WTC11 (cell line): ENCODE results near the gene PNPT1. TPM values are rescaled to one million over a fixed set of nuclear protein-coding genes. Genes with fewer than 3 reads are reported as not detected.

Source experiments
- ATAC-seq: fragments of 200-7000 bp; cut with Tn5 transposase; 2 replicates; pipeline ENCODE4 v1.10.0; 2021; ENCODE audit warnings: mild to moderate bottlenecking, moderate library complexity
- CTCF ChIA-PET: fragments of 300-600 bp; sonication (Branson Sonifier 250); formaldehyde crosslinking; loops from one replicate; lab custom pipeline; 2021; ENCODE audit warnings: antibody characterized with exemption; lab: Charles Lee
- POLR2A ChIA-PET: fragments of 350-600 bp; sonication (Branson Sonifier 250); formaldehyde crosslinking; loops from one replicate; lab custom pipeline; 2021; ENCODE audit warnings: antibody characterized with exemption; lab: Charles Lee
- DNase-seq: peaks from one replicate; pipeline ENCODE4 v3.0.0; 2021; ENCODE audit warnings: low spot score
- H3K27ac Mint-ChIP-seq: 2 replicates; pipeline ENCODE4 v1.8.0; 2021; ENCODE audit warnings: mixed read lengths
- H3K27me3 Mint-ChIP-seq: 2 replicates; pipeline ENCODE4 v1.8.0; 2021; ENCODE audit warnings: low read depth, mild to moderate bottlenecking, moderate library complexity, mixed read lengths
- H3K36me3 Mint-ChIP-seq: 2 replicates; pipeline ENCODE4 v1.8.0; 2021; ENCODE audit warnings: mixed read lengths
- H3K4me1 Mint-ChIP-seq: 2 replicates; pipeline ENCODE4 v1.8.0; 2022; ENCODE audit warnings: mixed read lengths
- H3K4me3 Mint-ChIP-seq: 2 replicates; pipeline ENCODE4 v1.8.0; 2021; ENCODE audit warnings: mild to moderate bottlenecking, moderate library complexity, mixed read lengths
- H3K9me3 Mint-ChIP-seq: 2 replicates; pipeline ENCODE4 v1.8.0; 2021; ENCODE audit warnings: mixed read lengths
- EMX1 ChIP-seq: fragments of 250-450 bp; sonication (Bioruptor Pico); IDR thresholded peaks from 2 replicates; pipeline ENCODE4 v1.8.0; 2021; ENCODE audit warnings: mild to moderate bottlenecking
- ESRRA ChIP-seq: sonication (generic); formaldehyde crosslinking; IDR thresholded peaks from 2 replicates; pipeline ENCODE4 v1.8.1; 2022; ENCODE audit warnings: mild to moderate bottlenecking, missing genetic modification reagents, borderline replicate concordance
- IRF1 ChIP-seq: sonication (generic); formaldehyde crosslinking; IDR thresholded peaks from 2 replicates; pipeline ENCODE4 v1.8.0; 2023; ENCODE audit warnings: missing genetic modification reagents
- IRF2 ChIP-seq: sonication (generic); formaldehyde crosslinking; IDR thresholded peaks from 2 replicates; pipeline ENCODE4 v1.8.0; 2022; ENCODE audit warnings: low read depth, missing genetic modification reagents, borderline replicate concordance
- MAX ChIP-seq: sonication (generic); formaldehyde crosslinking; IDR thresholded peaks from 2 replicates; pipeline ENCODE4 v1.8.0; 2022; ENCODE audit warnings: mild to moderate bottlenecking, missing genetic modification reagents
- NFYB ChIP-seq: sonication (generic); formaldehyde crosslinking; conservative IDR thresholded peaks from 2 replicates; pipeline ENCODE4 v1.8.0; 2022; ENCODE audit warnings: low read depth, missing genetic modification reagents
- NR3C1 ChIP-seq: sonication (generic); formaldehyde crosslinking; conservative IDR thresholded peaks from 2 replicates; pipeline ENCODE4 v1.8.1; 2023; ENCODE audit warnings: low read depth, mild to moderate bottlenecking, missing genetic modification reagents
- PRDM15 ChIP-seq: sonication (generic); formaldehyde crosslinking; IDR thresholded peaks from 2 replicates; pipeline ENCODE4 v1.8.0; 2022; ENCODE audit warnings: missing genetic modification reagents
- SMAD3 ChIP-seq: sonication (generic); formaldehyde crosslinking; IDR thresholded peaks from 2 replicates; pipeline ENCODE4 v1.8.0; 2022; ENCODE audit warnings: missing genetic modification reagents, mild to moderate bottlenecking, borderline replicate concordance
- SOX15 ChIP-seq: fragments of 250-450 bp; sonication (Bioruptor Pico); IDR thresholded peaks from 2 replicates; pipeline ENCODE4 v1.9.0; 2021; ENCODE audit warnings: mild to moderate bottlenecking
- STAT6 ChIP-seq: sonication (generic); formaldehyde crosslinking; conservative IDR thresholded peaks from 2 replicates; pipeline ENCODE4 v1.8.1; 2023; ENCODE audit warnings: mild to moderate bottlenecking, low read depth, missing genetic modification reagents, moderate library complexity
- TEAD4 ChIP-seq: sonication (generic); formaldehyde crosslinking; IDR thresholded peaks from 2 replicates; pipeline ENCODE4 v1.8.0; 2022; ENCODE audit warnings: mild to moderate bottlenecking, missing genetic modification reagents
- USF2 ChIP-seq: sonication (generic); formaldehyde crosslinking; IDR thresholded peaks from 2 replicates; pipeline ENCODE4 v1.8.1; 2023; ENCODE audit warnings: mild to moderate bottlenecking, missing genetic modification reagents, moderate library complexity
- ZBTB43 ChIP-seq: sonication (generic); formaldehyde crosslinking; IDR thresholded peaks from 2 replicates; pipeline ENCODE4 v1.8.1; 2023; ENCODE audit warnings: mild to moderate bottlenecking, missing genetic modification reagents
- ZNF396 ChIP-seq: fragments of 250-450 bp; sonication (Bioruptor Pico); IDR thresholded peaks from 2 replicates; pipeline ENCODE4 v1.8.0; 2021; ENCODE audit warnings: mild to moderate bottlenecking, moderate library complexity, borderline replicate concordance
- ZNF425 ChIP-seq: fragments of 250-450 bp; sonication (Bioruptor Pico); conservative IDR thresholded peaks from 2 replicates; pipeline ENCODE4 v1.9.0; 2021; ENCODE audit warnings: mild to moderate bottlenecking
- total RNA-seq: library from RNA; stranded (reverse); gene quantifications from 3 replicates; pipeline ENCODE4 v1.2.3, GENCODE V29; 2021

The PNPT1 gene
- total RNA-seq, 1 experiment from 2014 or later = 44.9 TPM

GRCh38 chr2:55616551-55617174 is 77.0 kb downstream of the PNPT1 start:
- Mint-ChIP-seq H3K4me3 (no peak overlapping the region), H3K4me1 (peaks cover 21% of the 10 kb centered on the region), H3K36me3 (peaks cover 23% of the 10 kb centered on the region), H3K27me3 (no peaks in the 10 kb centered on the region), H3K9me3 (no peaks in the 10 kb centered on the region), H3K27ac (no peak overlapping the region)
- no peak for DNase-seq
- no peak for ATAC-seq
- no peak for TF ChIP-seq NR3C1
- TF ChIP-seq EMX1 (CRISPR knock-in tag) = no peak
- TF ChIP-seq ZNF425 (CRISPR knock-in tag) = no peak
- TF ChIP-seq USF2 (CRISPR knock-in tag) = no peak
- no peak for TF ChIP-seq SMAD3 (CRISPR knock-in tag)
- TF ChIP-seq NFYB = no peak
- no peak for TF ChIP-seq IRF2
- no peak for TF ChIP-seq ESRRA (CRISPR knock-in tag)
- TF ChIP-seq PRDM15 = no peak
- no peak for TF ChIP-seq SOX15 (CRISPR knock-in tag)
- no peak for TF ChIP-seq STAT6
- no peak for TF ChIP-seq TEAD4 (CRISPR knock-in tag)
- no peak for TF ChIP-seq ZBTB43 (CRISPR knock-in tag)
- no peak for TF ChIP-seq ZNF396
- POLR2A ChIA-PET = interaction anchor here (1.0 kb wide), 1 partner anchor 197 kb away, joined by 3 read pairs; the partner anchor contains the start of gene CCDC88A
- CTCF ChIA-PET = interaction anchor here (0.7 kb wide), 1 partner anchor 97 kb away, joined by 4 read pairs; the partner anchor contains the start of gene CFAP36

- no peaks in the 10 kb centered on the region for H3K9me3 Mint-ChIP-seq
- H3K4me1 Mint-ChIP-seq = peaks cover 8% of the 10 kb centered on the region
- H3K27me3 Mint-ChIP-seq = no peaks in the 10 kb centered on the region
- no peak overlapping the region for H3K27ac Mint-ChIP-seq
- H3K36me3 Mint-ChIP-seq = peaks cover 28% of the 10 kb centered on the region
- DNase-seq (no peak), ATAC-seq (no peak)
- CTCF ChIA-PET = no interaction called here
- H3K4me3 Mint-ChIP-seq = no peak overlapping the region
- TF ChIP-seq MAX (CRISPR knock-in tag) = no peak
- no peak for TF ChIP-seq IRF1 (CRISPR knock-in tag)
- no peak for TF ChIP-seq ESRRA (CRISPR knock-in tag)
- POLR2A ChIA-PET = no interaction called here
Observed at GRCh38 chr2:55611997-55612396, 81.6 kb downstream of the PNPT1 start.
